ENCODE measurements around the gene ADCY9. TPM values are rescaled to one million over a fixed set of nuclear protein-coding genes. Genes with fewer than 3 reads are reported as not detected.

The ADCY9 gene
- total RNA-seq, 1 donor from 2014 or later = 11.4 TPM

GRCh38 chr16:4026854-4027253 is 89.4 kb downstream of the ADCY9 start:
- Histone ChIP-seq H3K36me3 (ENCODE audit: insufficient read depth, low read length) (no peaks in the 10 kb centered on the region), H3K27me3 (ENCODE audit: insufficient read depth, low read length) (no peaks in the 10 kb centered on the region), H3K79me2 (ENCODE audit: insufficient read depth, low read length) (no peaks in the 10 kb centered on the region), H2AFZ (ENCODE audit: low read depth, low read length) (no peak overlapping the region), H4K20me1 (ENCODE audit: insufficient read depth, low read length) (no peaks in the 10 kb centered on the region), H3K9me3 (ENCODE audit: insufficient read depth, low read depth, low read length) (no peaks in the 10 kb centered on the region), H3K9ac (ENCODE audit: low read length) (no peak overlapping the region), H3K4me3 (ENCODE audit: insufficient read depth, low read depth, low read length) (no peak overlapping the region), H3K4me2 (ENCODE audit: low read length) (no peak overlapping the region), H3K4me1 (ENCODE audit: insufficient read depth, low read length) (no peaks in the 10 kb centered on the region), H3K27ac (ENCODE audit: low read depth, low read length) (no peak overlapping the region)
- TF ChIP-seq EZH2 (IDR thresholded peaks at IDR 0.05; ENCODE audit: insufficient read depth, low read length) (no peak), CTCF (IDR thresholded peaks at IDR 0.05; ENCODE audit: insufficient read depth, low read depth, low read length) (no peak)
- no peak overlapping the region for H3K4me3 Mint-ChIP-seq (ENCODE audit: unreplicated experiment)
- no peak overlapping the region for H3K27ac Mint-ChIP-seq (ENCODE audit: unreplicated experiment)
- no peaks in the 10 kb centered on the region for H3K27me3 Mint-ChIP-seq (ENCODE audit: low read depth, unreplicated experiment)
- no peak for FAIRE-seq
- H3K9me3 Mint-ChIP-seq (ENCODE audit: unreplicated experiment) = peaks cover 6% of the 10 kb centered on the region
- no peaks in the 10 kb centered on the region for H3K4me1 Mint-ChIP-seq (ENCODE audit: low read depth, unreplicated experiment)
- peaks cover 9% of the 10 kb centered on the region for H3K36me3 Mint-ChIP-seq (ENCODE audit: low read depth, unreplicated experiment)
- no peak for DNase-seq (ENCODE audit: low read depth)

GRCh38 chr16:4025428-4025827 is 90.8 kb downstream of the ADCY9 start:
- Mint-ChIP-seq H3K9me3 (ENCODE audit: unreplicated experiment) (peaks cover 6% of the 10 kb centered on the region), H3K4me3 (ENCODE audit: unreplicated experiment) (no peak overlapping the region), H3K4me1 (ENCODE audit: low read depth, unreplicated experiment) (peaks cover 6% of the 10 kb centered on the region), H3K27me3 (ENCODE audit: low read depth, unreplicated experiment) (no peaks in the 10 kb centered on the region), H3K36me3 (ENCODE audit: low read depth, unreplicated experiment) (peaks cover 9% of the 10 kb centered on the region), H3K27ac (ENCODE audit: unreplicated experiment) (no peak overlapping the region)
- Histone ChIP-seq H3K4me2 (ENCODE audit: low read length) (no peak overlapping the region), H3K79me2 (ENCODE audit: insufficient read depth, low read length) (no peaks in the 10 kb centered on the region), H3K4me1 (ENCODE audit: insufficient read depth, low read length) (peaks cover 4% of the 10 kb centered on the region), H4K20me1 (ENCODE audit: insufficient read depth, low read length) (no peaks in the 10 kb centered on the region), H3K9me3 (ENCODE audit: insufficient read depth, low read depth, low read length) (no peaks in the 10 kb centered on the region), H3K9ac (ENCODE audit: low read length) (no peak overlapping the region), H3K36me3 (ENCODE audit: insufficient read depth, low read length) (no peaks in the 10 kb centered on the region), H2AFZ (ENCODE audit: low read depth, low read length) (no peak overlapping the region), H3K27ac (ENCODE audit: low read depth, low read length) (no peak overlapping the region), H3K4me3 (ENCODE audit: insufficient read depth, low read depth, low read length) (no peak overlapping the region), H3K27me3 (ENCODE audit: insufficient read depth, low read length) (no peaks in the 10 kb centered on the region)
- DNase-seq (ENCODE audit: low read depth) (no peak), FAIRE-seq (no peak)
- TF ChIP-seq CTCF (IDR thresholded peaks at IDR 0.05; ENCODE audit: insufficient read depth, low read depth, low read length) (no peak), EZH2 (IDR thresholded peaks at IDR 0.05; ENCODE audit: insufficient read depth, low read length) (no peak)

- Histone ChIP-seq H3K9ac (ENCODE audit: low read length) (no peak overlapping the region), H4K20me1 (ENCODE audit: insufficient read depth, low read length) (no peaks in the 10 kb centered on the region), H3K4me2 (ENCODE audit: low read length) (no peak overlapping the region), H3K36me3 (ENCODE audit: insufficient read depth, low read length) (no peaks in the 10 kb centered on the region), H2AFZ (ENCODE audit: low read depth, low read length) (no peak overlapping the region), H3K79me2 (ENCODE audit: insufficient read depth, low read length) (no peaks in the 10 kb centered on the region), H3K9me3 (ENCODE audit: insufficient read depth, low read depth, low read length) (no peaks in the 10 kb centered on the region), H3K27ac (ENCODE audit: low read depth, low read length) (no peak overlapping the region), H3K4me1 (ENCODE audit: insufficient read depth, low read length) (peaks cover 7% of the 10 kb centered on the region), H3K27me3 (ENCODE audit: insufficient read depth, low read length) (no peaks in the 10 kb centered on the region), H3K4me3 (ENCODE audit: insufficient read depth, low read depth, low read length) (no peak overlapping the region)
- no peaks in the 10 kb centered on the region for H3K9me3 Mint-ChIP-seq (ENCODE audit: unreplicated experiment)
- FAIRE-seq (no peak), DNase-seq (ENCODE audit: low read depth) (no peak)
- H3K36me3 Mint-ChIP-seq (ENCODE audit: low read depth, unreplicated experiment) = peaks cover 7% of the 10 kb centered on the region
- H3K4me3 Mint-ChIP-seq (ENCODE audit: unreplicated experiment) = no peak overlapping the region
- H3K27me3 Mint-ChIP-seq (ENCODE audit: low read depth, unreplicated experiment) = no peaks in the 10 kb centered on the region
- H3K4me1 Mint-ChIP-seq (ENCODE audit: low read depth, unreplicated experiment) = peaks cover 6% of the 10 kb centered on the region
- TF ChIP-seq EZH2 (IDR thresholded peaks at IDR 0.05; ENCODE audit: insufficient read depth, low read length) (no peak), CTCF (IDR thresholded peaks at IDR 0.05; ENCODE audit: insufficient read depth, low read depth, low read length) (no peak)
- no peak overlapping the region for H3K27ac Mint-ChIP-seq (ENCODE audit: unreplicated experiment)
Measured at GRCh38 chr16:4021916-4022315, 94.3 kb downstream of the ADCY9 start.

Measured in astrocyte (in vitro differentiated cells and primary cell).